CD4-positive, alpha-beta memory T cell (primary cell): ENCODE results near the gene MAIP1. TPM values are rescaled to one million over a fixed set of nuclear protein-coding genes. Genes with fewer than 3 reads are reported as not detected.

ENCODE experiments used
- CTCF ChIA-PET: fragments of 350-600 bp; sonication (Branson Sonifier 250); formaldehyde crosslinking; loops from one replicate; lab custom pipeline; 2021; ENCODE audit warnings: inconsistent platforms; ENCODE audit not compliant: partially characterized antibody; lab: Charles Lee
- POLR2A ChIA-PET: fragments of 350-600 bp; sonication (Branson Sonifier 250); formaldehyde crosslinking; loops from one replicate; lab custom pipeline; 2021; ENCODE audit not compliant: partially characterized antibody; lab: Charles Lee
- DNase-seq, 5 donors: peaks; one replicate each; pipeline versions ENCODE4 v3.0.0 to v3.0.0-alpha.2; 2020 to 2022; ENCODE audit warnings: mixed read lengths in 1 of 5
- H3K27ac ChIP-seq: one replicate; pipeline ENCODE4 v1.7.0; 2013; ENCODE audit warnings: low read depth, low read length
- H3K27me3 ChIP-seq: 2 replicates; pipeline ENCODE4 v1.7.0; 2013; ENCODE audit warnings: mild to moderate bottlenecking, low read length, moderate library complexity; ENCODE audit not compliant: insufficient read depth
- H3K36me3 ChIP-seq: 2 replicates; pipeline ENCODE4 v1.7.0; 2013; ENCODE audit warnings: mild to moderate bottlenecking, low read length, moderate library complexity; ENCODE audit not compliant: insufficient read depth
- H3K4me1 ChIP-seq: 2 replicates; pipeline ENCODE4 v1.7.0; 2013; ENCODE audit warnings: mild to moderate bottlenecking, low read length, moderate library complexity; ENCODE audit not compliant: insufficient read depth
- H3K4me3 ChIP-seq, 2 donors: one replicate each; pipeline ENCODE4 v1.7.0; 2013; ENCODE audit warnings: low read length in 2 of 2, mild to moderate bottlenecking in 1 of 2
- H3K9me3 ChIP-seq, 2 donors: one replicate each; pipeline ENCODE4 v1.7.0; 2013; ENCODE audit warnings: low read length in 2 of 2, control low read depth in 1 of 2; ENCODE audit not compliant: control insufficient read depth in 1 of 2
- H3K27ac Mint-ChIP-seq, 7 donors: one replicate each; pipeline ENCODE4 v1.8.0; 2020 to 2021; ENCODE audit warnings: mixed read lengths in 7 of 7, mild to moderate bottlenecking in 6 of 7, inconsistent platforms in 3 of 7, moderate library complexity in 3 of 7
- H3K27me3 Mint-ChIP-seq, 2 donors: one replicate each; pipeline ENCODE4 v1.8.0; 2020 to 2021; ENCODE audit warnings: mixed read lengths in 2 of 2
- H3K36me3 Mint-ChIP-seq, 2 donors: one replicate each; pipeline ENCODE4 v1.8.0; 2020 to 2021; ENCODE audit warnings: mixed read lengths in 2 of 2, inconsistent platforms in 1 of 2, mild to moderate bottlenecking in 1 of 2
- H3K4me1 Mint-ChIP-seq, 4 donors: one replicate each; pipeline ENCODE4 v1.8.0; 2020 to 2021; ENCODE audit warnings: mixed read lengths in 4 of 4, mild to moderate bottlenecking in 1 of 4
- H3K4me3 Mint-ChIP-seq, 8 donors: one replicate each; pipeline ENCODE4 v1.8.0; 2020 to 2021; ENCODE audit warnings: mixed read lengths in 8 of 8, mild to moderate bottlenecking in 7 of 8, moderate library complexity in 6 of 8, inconsistent platforms in 3 of 8
- H3K9me3 Mint-ChIP-seq, 8 donors: one replicate each; pipeline ENCODE4 v1.8.0; 2020 to 2021; ENCODE audit warnings: mixed read lengths in 8 of 8, mild to moderate bottlenecking in 5 of 8, inconsistent platforms in 3 of 8, moderate library complexity in 1 of 8
- intact Hi-C: fragments of 100-400 bp; cut with micrococcal nuclease; formaldehyde crosslinking; loops from one replicate; pipeline ENCODE4 v1.15.1; 2023
- polyA plus RNA-seq, 2 donors: library from polyadenylated mRNA; unstranded; fragments of 300-500 nt; fragmentation: Illumina TruSeq; gene quantifications; one replicate each; pipeline ENCODE4 v1.2.3, GENCODE V29; 2021
- total RNA-seq, 2 experiments: library from RNA; stranded (reverse); gene quantifications; one replicate each; pipeline ENCODE4 v1.2.3, GENCODE V29; 2021

The MAIP1 gene
- total and polyA plus RNA-seq, 4 experiments from 2014 or later: 12.5 to 15.9 (median 14.5) TPM

DNA sequence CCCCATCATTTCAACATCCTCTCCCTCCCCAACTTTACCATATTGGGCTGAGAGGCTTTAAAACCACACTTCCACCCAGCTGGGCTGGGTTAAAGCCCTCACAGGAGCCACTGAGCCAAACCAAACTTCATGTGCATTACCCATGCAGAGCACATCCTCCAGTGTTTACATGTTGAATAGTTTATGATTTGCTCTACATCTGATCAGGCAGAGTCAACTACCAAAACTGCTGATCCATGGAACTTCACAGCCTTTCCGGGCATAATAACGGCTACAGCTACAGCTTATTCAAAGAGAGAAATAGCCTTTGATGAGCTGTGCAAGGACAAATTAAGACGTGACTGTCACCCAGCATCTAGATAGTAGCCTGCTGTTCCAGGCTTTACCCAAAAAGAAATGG, 39.0 kb downstream of the MAIP1 start:
- H3K36me3 Mint-ChIP-seq: no peaks in the 10 kb centered on the region
- no peak for DNase-seq
- H3K36me3 ChIP-seq: no peaks in the 10 kb centered on the region
- no peak overlapping the region for H3K27ac ChIP-seq
- H3K9me3 Mint-ChIP-seq: no peaks in the 10 kb centered on the region
- H3K27me3 Mint-ChIP-seq: peaks cover 0 to 5% of the 10 kb centered on the region in 2 donors
- H3K27ac Mint-ChIP-seq: no peak overlapping the region
- no peaks in the 10 kb centered on the region for H3K27me3 ChIP-seq
- H3K4me1 ChIP-seq: no peaks in the 10 kb centered on the region
- ChIA-PET CTCF (no interaction called here), POLR2A (no interaction called here)
- intact Hi-C loops: no loop called here
- H3K4me3 ChIP-seq: no peak overlapping the region
- H3K9me3 ChIP-seq: no peaks in the 10 kb centered on the region
- H3K4me1 Mint-ChIP-seq: no peaks in the 10 kb centered on the region
- no peak overlapping the region for H3K4me3 Mint-ChIP-seq

DNA sequence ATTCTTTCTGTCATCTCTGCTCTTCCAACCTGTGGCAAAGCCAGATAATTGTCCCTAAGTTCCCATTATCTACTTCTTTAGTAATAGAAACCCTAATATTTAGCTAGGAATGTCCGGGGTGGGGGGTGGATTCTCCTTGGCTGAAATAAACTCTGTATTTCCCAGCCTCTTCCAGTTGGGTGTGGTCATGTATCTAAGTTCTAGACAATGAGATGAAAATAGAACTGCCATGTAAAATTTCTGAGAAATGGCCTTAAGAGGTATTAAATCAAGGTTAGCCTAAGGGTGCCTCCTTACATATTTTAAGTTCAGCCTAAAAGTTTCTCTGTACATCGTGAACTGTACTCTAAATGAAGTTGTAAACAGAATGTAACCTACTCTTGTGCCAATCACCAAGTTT, 39.5 kb downstream of the MAIP1 start:
- Mint-ChIP-seq H3K36me3 (no peaks in the 10 kb centered on the region), H3K9me3 (no peaks in the 10 kb centered on the region), H3K27ac (no peak overlapping the region), H3K4me1 (no peaks in the 10 kb centered on the region), H3K4me3 (no peak overlapping the region), H3K27me3 (peaks cover 0 to 5% of the 10 kb centered on the region in 2 donors)
- Histone ChIP-seq H3K27me3 (no peaks in the 10 kb centered on the region), H3K27ac (no peak overlapping the region), H3K4me3 (no peak overlapping the region), H3K4me1 (no peaks in the 10 kb centered on the region), H3K9me3 (no peaks in the 10 kb centered on the region), H3K36me3 (no peaks in the 10 kb centered on the region)
- CTCF ChIA-PET: no interaction called here
- intact Hi-C loops: no loop called here
- DNase-seq: no peak
- POLR2A ChIA-PET: no interaction called here

GRCh38 chr2:199997296-199997695, 41.9 kb downstream of the MAIP1 start:
- POLR2A ChIA-PET: no interaction called here
- no peaks in the 10 kb centered on the region for H3K9me3 Mint-ChIP-seq
- Histone ChIP-seq H3K9me3 (no peaks in the 10 kb centered on the region), H3K4me3 (no peak overlapping the region), H3K27me3 (no peaks in the 10 kb centered on the region), H3K27ac (no peak overlapping the region), H3K4me1 (no peaks in the 10 kb centered on the region), H3K36me3 (no peaks in the 10 kb centered on the region)
- no peak overlapping the region for H3K27ac Mint-ChIP-seq
- peaks cover 0 to 4% of the 10 kb centered on the region in 2 donors for H3K27me3 Mint-ChIP-seq
- no peak for DNase-seq
- CTCF ChIA-PET: no interaction called here
- no peak overlapping the region for H3K4me3 Mint-ChIP-seq
- intact Hi-C loops: no loop called here
- no peaks in the 10 kb centered on the region for H3K36me3 Mint-ChIP-seq
- H3K4me1 Mint-ChIP-seq: no peaks in the 10 kb centered on the region

GRCh38 chr2:199999166-199999565, 43.8 kb downstream of the MAIP1 start:
- H3K4me3 Mint-ChIP-seq: no peak overlapping the region
- POLR2A ChIA-PET: no interaction called here
- Histone ChIP-seq H3K9me3 (no peaks in the 10 kb centered on the region), H3K4me1 (no peaks in the 10 kb centered on the region), H3K36me3 (no peaks in the 10 kb centered on the region), H3K27me3 (no peaks in the 10 kb centered on the region), H3K27ac (no peak overlapping the region), H3K4me3 (no peak overlapping the region)
- H3K36me3 Mint-ChIP-seq: no peaks in the 10 kb centered on the region
- CTCF ChIA-PET: no interaction called here
- DNase-seq: no peak
- no peaks in the 10 kb centered on the region for H3K4me1 Mint-ChIP-seq
- no peak overlapping the region for H3K27ac Mint-ChIP-seq
- H3K9me3 Mint-ChIP-seq: no peaks in the 10 kb centered on the region
- H3K27me3 Mint-ChIP-seq: peaks cover 2 to 4% of the 10 kb centered on the region in 2 donors
- intact Hi-C loops: no loop called here

GRCh38 chr2:200000444-200001163, 45.2 kb downstream of the MAIP1 start:
- POLR2A ChIA-PET: no interaction called here
- Mint-ChIP-seq H3K9me3 (peaks cover 0 to 5% (median 0%) of the 10 kb centered on the region in 8 donors), H3K4me1 (no peaks in the 10 kb centered on the region), H3K36me3 (no peaks in the 10 kb centered on the region), H3K4me3 (no peak overlapping the region), H3K27ac (no peak overlapping the region), H3K27me3 (peaks cover 2 to 4% of the 10 kb centered on the region in 2 donors)
- H3K36me3 ChIP-seq: no peaks in the 10 kb centered on the region
- CTCF ChIA-PET: interaction anchor here (1.1 kb wide), 1 partner anchor 61 kb away, joined by 3 read pairs; no protein-coding TSS in a partner anchor
- no peaks in the 10 kb centered on the region for H3K4me1 ChIP-seq
- intact Hi-C loops: no loop called here
- DNase-seq: no peak
- H3K27me3 ChIP-seq: no peaks in the 10 kb centered on the region
- no peak overlapping the region for H3K4me3 ChIP-seq
- H3K27ac ChIP-seq: no peak overlapping the region
- no peaks in the 10 kb centered on the region for H3K9me3 ChIP-seq

- POLR2A ChIA-PET: no interaction called here
- Mint-ChIP-seq H3K36me3 (no peaks in the 10 kb centered on the region), H3K27me3 (peaks cover 4 to 8% of the 10 kb centered on the region in 2 donors), H3K4me3 (no peak overlapping the region), H3K4me1 (no peaks in the 10 kb centered on the region), H3K27ac (no peak overlapping the region), H3K9me3 (peaks cover 0 to 12% (median 4%) of the 10 kb centered on the region in 8 donors)
- Histone ChIP-seq H3K36me3 (no peaks in the 10 kb centered on the region), H3K9me3 (no peaks in the 10 kb centered on the region), H3K27ac (no peak overlapping the region), H3K4me3 (no peak overlapping the region), H3K4me1 (no peaks in the 10 kb centered on the region), H3K27me3 (no peaks in the 10 kb centered on the region)
- CTCF ChIA-PET: interaction anchor here (0.8 kb wide), 1 partner anchor 18 kb away, joined by 3 read pairs; no protein-coding TSS in a partner anchor
- intact Hi-C loops: no loop called here
- DNase-seq: no peak
Measured at GRCh38 chr2:200003444-200003843, 48.1 kb downstream of the MAIP1 start.

- Mint-ChIP-seq H3K27me3 (peaks cover 5 to 12% of the 10 kb centered on the region in 2 donors), H3K27ac (no peak overlapping the region), H3K4me3 (no peak overlapping the region), H3K4me1 (no peaks in the 10 kb centered on the region), H3K36me3 (no peaks in the 10 kb centered on the region), H3K9me3 (peaks cover 0 to 12% (median 4%) of the 10 kb centered on the region in 8 donors)
- Histone ChIP-seq H3K4me3 (no peak overlapping the region), H3K36me3 (no peaks in the 10 kb centered on the region), H3K9me3 (no peaks in the 10 kb centered on the region), H3K27ac (no peak overlapping the region), H3K27me3 (no peaks in the 10 kb centered on the region), H3K4me1 (no peaks in the 10 kb centered on the region)
- intact Hi-C loops: no loop called here
- CTCF ChIA-PET: no interaction called here
- POLR2A ChIA-PET: no interaction called here
- DNase-seq: no peak
Measured at GRCh38 chr2:200005675-200006074, 50.3 kb downstream of the MAIP1 start.
